Fibroblast of peridontal ligament (primary cell): ENCODE measurements around the gene ZBTB11.
"Not testable (repeated sequence)": the region's sequence is repeated elsewhere in the genome, so short reads cannot be mapped to it uniquely, and the experiment has no call there.

Source experiments
- DNase-seq: peaks from one replicate; pipeline ENCODE4 v3.0.0-alpha.2; 2010; ENCODE audit errors: extremely low read depth

ZBTB11 gene

GRCh38 chr3:101676765-101677435 is at the start of gene ZBTB11:
TSS of gene ZBTB11 (minus strand) at chr3:101677132. CDS start at chr3:101676914, 218 bp downstream.
- peak; percentile 100 for DNase-seq

- peak; percentile 10 for DNase-seq
Observed at GRCh38 chr3:101725890-101726275, 49.0 kb upstream of the ZBTB11 start.

- peak; percentile 10 for DNase-seq
Observed at GRCh38 chr3:101725194-101725889, 48.4 kb upstream of the ZBTB11 start.

- peak; percentile 91 for DNase-seq
Observed at GRCh38 chr3:101724329-101725193, 47.6 kb upstream of the ZBTB11 start, which contains the start of gene CEP97. TSS of gene CEP97 (plus strand) at chr3:101724614. CDS start at chr3:101724677, 63 bp downstream.

- no peak for DNase-seq
Observed at GRCh38 chr3:101722394-101723173, 45.7 kb upstream of the ZBTB11 start.

GRCh38 chr3:101720851-101721840 is 44.2 kb upstream of the ZBTB11 start:
- peak; percentile 49 for DNase-seq

- no peak for DNase-seq
Observed at GRCh38 chr3:101719604-101720185, 42.8 kb upstream of the ZBTB11 start.

- no peak for DNase-seq
Observed at GRCh38 chr3:101718455-101718854, 41.5 kb upstream of the ZBTB11 start.

- DNase-seq = no peak
Observed at GRCh38 chr3:101709126-101709525, 32.2 kb upstream of the ZBTB11 start.

GRCh38 chr3:101704639-101705038 is 27.7 kb upstream of the ZBTB11 start:
- peak; percentile 32 for DNase-seq

- DNase-seq = no peak
Observed at GRCh38 chr3:101703169-101703568, 26.2 kb upstream of the ZBTB11 start.

- no peak for DNase-seq
Observed at GRCh38 chr3:101702726-101703125, 25.8 kb upstream of the ZBTB11 start.

GRCh38 chr3:101701696-101702634 is 25.0 kb upstream of the ZBTB11 start:
- no peak for DNase-seq

GRCh38 chr3:101695779-101696372 is 18.9 kb upstream of the ZBTB11 start:
- DNase-seq = peak; percentile 78

- DNase-seq = not testable (repeated sequence)
Observed at GRCh38 chr3:101694836-101695235, 17.9 kb upstream of the ZBTB11 start.

GRCh38 chr3:101693540-101693939 is 16.6 kb upstream of the ZBTB11 start:
- peak; percentile 37 for DNase-seq

- DNase-seq = not testable (repeated sequence)
Observed at GRCh38 chr3:101691685-101692671, 15.0 kb upstream of the ZBTB11 start.
